CD4-positive, alpha-beta T cell treated with Interleukin-15 for 1 hour (primary cell): ENCODE measurements around the gene C10orf62.
"Not testable (repeated sequence)": the region's sequence is repeated elsewhere in the genome, so short reads cannot be mapped to it uniquely, and the experiment has no call there.

Experiments
- DNase-seq: peaks from one replicate; pipeline ENCODE4 v3.0.0-alpha.2; 2020

Gene C10orf62

DNA sequence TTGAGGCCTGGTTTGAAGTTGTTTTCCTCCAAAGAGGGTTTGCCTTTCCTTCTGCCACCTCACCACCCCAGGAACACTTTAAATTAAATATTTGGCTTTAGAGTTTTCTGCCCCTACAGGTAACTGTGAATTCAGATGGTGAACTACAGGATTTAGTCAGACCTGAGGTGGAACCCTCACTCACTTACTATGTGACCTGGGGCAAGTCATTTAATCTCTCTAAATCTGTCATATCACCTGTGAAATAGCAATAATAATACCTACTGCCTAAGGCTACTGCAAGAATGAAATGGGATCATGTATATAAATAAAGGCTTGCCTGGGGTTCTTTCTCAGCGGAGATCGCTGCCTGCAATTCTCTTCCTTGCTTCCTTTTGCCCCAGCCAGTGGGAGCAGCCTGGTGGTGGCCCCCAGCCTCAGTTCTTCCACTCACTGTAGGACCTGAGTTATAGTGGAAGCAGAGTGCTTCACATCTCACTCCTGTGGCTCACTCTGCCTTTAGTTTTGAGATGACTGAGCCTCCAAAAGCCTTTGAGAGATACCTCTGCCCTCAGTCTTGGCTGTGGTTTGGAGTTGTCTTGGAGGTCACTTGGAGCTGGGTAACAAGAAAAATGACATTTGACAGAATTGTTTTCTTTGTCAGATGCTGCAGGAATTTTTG lies 23.1 kb upstream of the C10orf62 start:
- DNase-seq = no peak

DNA sequence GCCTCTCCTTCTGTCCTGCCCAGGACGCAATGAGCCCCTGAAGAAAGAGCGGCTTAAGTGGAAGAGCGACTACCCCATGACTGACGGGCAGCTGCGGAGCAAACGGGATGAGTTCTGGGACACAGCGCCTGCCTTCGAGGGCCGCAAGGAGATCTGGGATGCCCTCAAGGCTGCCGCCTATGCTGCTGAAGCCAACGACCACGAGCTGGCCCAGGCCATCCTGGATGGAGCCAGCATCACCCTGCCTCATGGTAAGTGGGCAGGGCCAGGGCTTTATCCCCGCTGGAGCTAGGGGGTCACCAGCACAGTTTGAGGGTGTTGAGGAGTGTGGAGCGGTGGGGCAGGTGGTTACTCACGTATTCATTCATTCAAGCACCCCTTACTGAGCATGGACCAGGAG lies 21.6 kb upstream of the C10orf62 start:
- no peak for DNase-seq

GRCh38 chr10:97570146-97570788 lies 19.3 kb upstream of the C10orf62 start:
- no peak for DNase-seq

DNA sequence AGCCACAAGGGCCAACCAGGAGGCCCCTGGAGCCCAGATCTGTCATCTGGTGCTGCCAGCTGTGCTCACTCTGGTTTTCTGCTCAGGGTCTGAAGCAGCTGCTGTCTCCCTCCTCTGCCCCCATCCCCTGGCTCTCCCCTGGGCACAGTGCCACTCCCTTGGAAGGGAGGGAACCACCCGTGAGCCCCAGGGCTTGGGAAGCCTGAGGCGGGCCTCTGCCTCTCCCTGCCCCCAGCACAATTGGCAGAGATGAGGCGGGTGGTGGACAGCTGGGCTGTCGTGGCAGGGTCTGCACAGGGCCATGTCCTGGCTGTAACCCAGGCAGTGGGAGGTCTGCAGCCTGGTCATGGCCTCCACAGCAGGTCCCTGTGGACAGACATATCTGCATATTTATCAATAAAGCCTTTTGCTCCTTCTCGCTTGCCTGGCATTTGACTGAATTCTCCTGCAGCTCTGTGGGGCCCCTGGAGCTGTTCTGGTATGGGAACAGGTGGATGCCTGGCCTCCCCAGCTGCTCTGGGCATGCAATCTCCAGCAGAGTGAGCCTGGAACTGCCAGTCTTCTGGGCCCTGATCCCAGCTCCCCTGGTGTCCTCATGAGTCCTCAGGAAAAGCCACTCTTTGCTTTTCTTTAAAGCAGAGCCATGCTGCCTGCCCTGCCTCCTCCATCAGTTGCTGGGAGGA lies 18.6 kb upstream of the C10orf62 start:
- no peak for DNase-seq

GRCh38 chr10:97571622-97572021 lies 17.9 kb upstream of the C10orf62 start:
- no peak for DNase-seq

GRCh38 chr10:97572214-97572989 lies 17.1 kb upstream of the C10orf62 start, which contains the start of gene ANKRD2:
Gene ANKRD2 (plus strand): TSS chr10:97572779. CDS start chr10:97572789, 10 bp downstream.
- DNase-seq = peak; percentile 55

DNA sequence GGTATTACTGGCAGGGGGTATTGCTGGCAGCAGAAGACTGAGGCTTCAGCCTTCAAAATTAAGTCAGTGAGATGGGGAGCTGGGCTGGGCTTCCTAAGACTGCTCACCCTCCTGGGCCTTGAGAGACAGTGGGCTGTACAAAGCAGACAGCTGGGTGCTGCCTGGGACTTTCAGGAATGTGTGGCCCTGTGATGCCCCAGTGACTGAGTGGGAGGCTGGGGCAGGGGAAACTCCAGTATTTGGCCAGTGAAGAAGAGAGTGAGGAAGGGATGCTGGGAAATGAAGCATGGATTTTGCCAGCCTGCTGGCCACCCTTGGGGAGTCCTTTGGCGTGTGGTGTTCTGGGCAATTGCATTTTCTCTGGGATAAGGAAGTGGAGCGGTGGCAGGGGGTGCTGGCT lies 16.5 kb upstream of the C10orf62 start:
- DNase-seq = no peak

DNA sequence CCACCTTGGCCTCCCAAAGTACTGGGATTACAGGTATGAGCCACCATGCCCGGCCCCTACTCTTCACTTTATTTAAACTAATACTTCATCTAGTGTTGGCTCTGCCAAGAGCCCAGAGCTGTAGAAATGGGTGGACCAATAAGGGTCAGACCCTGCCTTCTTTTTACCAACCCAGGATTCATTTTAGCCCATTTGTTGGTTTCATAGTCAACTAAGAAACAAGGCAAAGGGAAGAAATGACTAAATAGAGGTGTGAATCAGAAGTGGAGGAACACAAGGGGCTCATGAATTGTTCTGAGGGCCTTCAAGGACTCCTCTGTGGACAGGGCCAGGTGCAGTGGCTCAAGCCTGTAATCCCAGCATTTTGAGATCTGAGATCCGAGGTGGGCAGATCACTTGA lies 15.8 kb upstream of the C10orf62 start:
- DNase-seq = no peak

GRCh38 chr10:97574374-97575126 lies 15.0 kb upstream of the C10orf62 start:
- no peak for DNase-seq

DNA sequence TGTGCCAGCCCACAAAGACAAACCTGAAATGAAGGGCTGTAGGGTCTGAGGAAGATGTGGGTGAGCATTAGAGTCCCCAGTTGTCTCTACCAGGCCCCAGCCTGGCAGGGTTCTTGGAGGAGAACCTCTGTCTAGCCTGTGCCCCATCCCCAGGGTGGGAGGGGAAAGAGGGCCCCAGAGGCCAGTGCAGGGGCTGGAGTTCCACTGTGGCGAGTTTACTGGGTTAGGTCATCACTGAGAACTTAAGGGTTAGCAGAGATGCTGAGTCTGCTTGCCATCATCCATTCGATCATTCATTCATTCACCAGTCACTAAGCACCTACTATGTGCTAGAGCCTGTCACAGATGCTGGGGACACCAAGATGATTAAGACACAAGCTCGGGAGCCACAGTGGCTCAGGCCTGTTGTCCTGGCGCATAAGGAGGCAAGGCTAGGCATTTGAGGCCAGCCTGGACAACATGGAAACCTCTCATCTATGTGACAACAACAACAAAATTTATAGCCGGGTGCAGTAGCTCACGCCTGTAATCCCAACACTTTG lies 14.3 kb upstream of the C10orf62 start:
- DNase-seq = no peak

DNA sequence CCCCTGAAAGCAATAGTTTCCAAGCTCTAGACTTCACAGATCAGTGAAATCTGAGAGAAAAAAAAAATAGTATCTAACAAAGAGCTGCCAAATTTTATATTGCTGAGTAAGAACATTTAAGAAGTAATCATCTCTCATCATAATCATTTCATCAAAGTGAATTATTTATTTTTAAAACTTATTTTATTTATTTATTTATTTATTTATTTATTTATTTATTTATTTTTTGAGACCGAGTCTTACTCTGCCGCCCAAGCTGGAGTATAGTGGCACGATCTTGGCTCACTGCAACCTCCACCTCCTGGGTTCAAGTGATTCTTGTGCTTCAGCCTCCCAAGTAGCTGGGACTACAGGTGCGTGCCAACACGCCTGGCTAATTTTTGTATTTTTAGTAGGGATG lies 13.0 kb upstream of the C10orf62 start:
- DNase-seq = not testable (repeated sequence)

- DNase-seq = no peak
These were observed 11.8 kb upstream of the C10orf62 start for GRCh38 chr10:97577701-97578100.

DNA sequence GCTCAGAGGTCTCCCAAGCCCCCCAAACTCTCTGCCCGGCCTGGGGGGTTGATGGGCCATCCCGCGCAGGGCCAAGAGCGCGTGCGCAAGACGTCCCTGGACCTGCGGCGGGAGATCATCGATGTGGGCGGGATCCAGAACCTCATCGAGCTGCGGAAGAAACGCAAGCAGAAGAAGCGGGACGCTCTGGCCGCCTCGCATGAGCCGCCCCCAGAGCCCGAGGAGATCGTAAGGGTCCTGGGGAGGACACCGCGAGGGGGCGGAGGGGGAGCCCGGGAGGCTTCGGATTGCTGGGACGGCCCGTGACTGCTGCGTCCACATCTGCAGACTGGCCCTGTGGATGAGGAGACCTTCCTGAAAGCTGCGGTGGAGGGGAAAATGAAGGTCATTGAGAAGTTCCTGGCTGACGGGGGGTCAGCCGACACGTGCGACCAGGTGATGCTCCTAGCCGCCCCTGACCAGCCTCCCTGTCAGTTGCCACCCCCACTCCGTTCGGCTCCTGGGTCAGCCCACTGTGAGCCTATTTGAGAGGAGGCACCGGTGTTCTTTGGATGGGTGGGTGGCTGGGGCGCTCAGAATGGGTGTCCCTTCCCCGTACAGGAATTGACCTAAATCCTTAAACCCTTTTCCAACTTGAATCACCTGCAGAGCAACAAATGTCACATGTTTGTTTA lies 11.2 kb upstream of the C10orf62 start:
- DNase-seq = no peak

GRCh38 chr10:97580421-97581367 lies 8.8 kb upstream of the C10orf62 start:
- no peak for DNase-seq

DNA sequence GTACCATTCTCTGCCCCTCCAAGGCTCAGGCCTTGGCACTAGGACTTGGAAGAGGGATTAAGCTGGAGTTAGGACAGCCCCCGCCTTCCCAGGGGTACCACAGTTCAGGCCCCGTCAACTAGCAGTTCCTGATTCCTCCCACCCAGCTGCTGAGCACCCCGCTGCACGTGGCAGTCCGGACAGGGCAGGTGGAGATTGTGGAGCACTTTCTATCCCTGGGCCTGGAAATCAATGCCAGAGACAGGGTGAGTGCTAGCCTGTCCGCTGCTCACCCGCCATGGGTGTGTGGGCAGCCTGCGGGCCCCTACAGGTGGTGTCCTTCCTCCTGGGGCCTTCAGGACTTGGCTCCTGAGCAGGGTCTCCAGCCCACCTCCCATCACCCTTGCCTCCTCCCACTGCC lies 7.4 kb upstream of the C10orf62 start:
- DNase-seq = no peak

- no peak for DNase-seq
These were observed 6.0 kb upstream of the C10orf62 start for GRCh38 chr10:97583476-97583875.

DNA sequence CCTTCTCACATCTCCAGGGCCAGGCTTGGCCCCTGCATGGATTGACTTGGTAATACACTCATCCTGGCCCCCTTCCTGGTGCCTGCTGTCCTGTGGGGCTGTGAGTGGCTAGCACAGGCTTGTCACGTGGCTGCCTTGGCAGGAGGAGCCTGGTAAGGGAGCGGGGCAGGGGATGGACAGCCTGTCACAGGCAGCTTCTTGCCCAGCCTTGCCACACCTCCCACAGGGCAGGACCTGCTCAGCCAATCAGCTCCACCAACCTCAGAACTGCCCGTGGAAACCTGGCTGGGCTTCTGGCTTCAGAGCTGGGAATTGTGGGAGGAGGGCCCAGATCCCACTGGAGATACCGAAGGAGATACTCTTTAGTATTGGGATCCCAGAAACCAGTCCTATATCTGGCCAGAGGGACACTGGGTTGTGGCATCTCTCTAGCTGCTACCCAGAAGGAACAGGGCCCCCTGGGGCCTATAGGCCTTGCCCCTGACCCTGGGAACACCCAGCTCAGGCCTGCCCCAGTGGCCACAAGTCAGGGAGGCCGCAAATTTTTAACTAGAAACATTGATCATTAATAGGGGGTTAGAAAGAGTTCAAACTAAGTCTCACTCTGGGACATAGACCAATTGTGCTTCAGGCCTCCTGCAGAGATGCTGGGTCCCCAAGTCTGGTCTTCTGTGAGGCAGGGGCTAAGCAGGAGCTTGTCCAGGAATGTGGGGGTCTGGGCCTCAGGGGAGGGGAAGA lies 5.3 kb upstream of the C10orf62 start, which contains the start of gene HOGA1:
TSS of gene HOGA1 (plus strand) at position 330 of the 738 bp plus-strand sequence. CDS start at position 645, 315 bp downstream.
- DNase-seq = no peak

- no peak for DNase-seq
These were observed 4.6 kb upstream of the C10orf62 start for GRCh38 chr10:97584798-97585438.

DNA sequence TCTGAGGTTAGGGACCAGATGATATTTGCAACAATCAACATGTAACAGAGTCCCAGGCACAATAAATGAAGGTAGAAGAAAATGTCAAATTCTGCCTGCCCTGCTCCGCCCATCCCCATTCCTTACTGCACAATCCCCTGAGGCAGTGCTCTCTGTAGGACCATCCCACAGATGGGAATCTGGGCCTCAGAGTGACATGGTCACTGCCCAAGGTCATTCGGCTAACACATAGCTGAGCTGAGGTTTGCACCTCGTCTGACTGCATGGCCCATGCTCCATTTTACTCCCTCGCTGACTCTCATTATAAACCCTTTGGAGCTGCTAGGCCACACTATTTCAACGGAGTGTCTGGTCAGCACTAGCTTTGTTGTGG lies 4.1 kb upstream of the C10orf62 start:
- DNase-seq = no peak
